SU-DHL-6 (cell line): Measurements from ENCODE around the gene RAB27B.

Source experiments
- CTCF ChIP-seq: fragments of 200-600 bp; sonication (generic); IDR thresholded peaks from one replicate; pipeline ENCODE4 v1.5.1; 2017; ENCODE audit warnings: antibody characterized with exemption, mild to moderate bottlenecking, low read length, moderate library complexity; ENCODE audit not compliant: insufficient read depth, poor library complexity, severe bottlenecking
- EZH2phosphoT487 ChIP-seq: fragments of 200-600 bp; sonication (generic), shearing (Covaris generic); conservative IDR thresholded peaks from 2 replicates; pipeline ENCODE4 v1.6.1; 2018; ENCODE audit warnings: mild to moderate bottlenecking, antibody characterized with exemption, low read length, moderate library complexity, mixed read lengths

DNA sequence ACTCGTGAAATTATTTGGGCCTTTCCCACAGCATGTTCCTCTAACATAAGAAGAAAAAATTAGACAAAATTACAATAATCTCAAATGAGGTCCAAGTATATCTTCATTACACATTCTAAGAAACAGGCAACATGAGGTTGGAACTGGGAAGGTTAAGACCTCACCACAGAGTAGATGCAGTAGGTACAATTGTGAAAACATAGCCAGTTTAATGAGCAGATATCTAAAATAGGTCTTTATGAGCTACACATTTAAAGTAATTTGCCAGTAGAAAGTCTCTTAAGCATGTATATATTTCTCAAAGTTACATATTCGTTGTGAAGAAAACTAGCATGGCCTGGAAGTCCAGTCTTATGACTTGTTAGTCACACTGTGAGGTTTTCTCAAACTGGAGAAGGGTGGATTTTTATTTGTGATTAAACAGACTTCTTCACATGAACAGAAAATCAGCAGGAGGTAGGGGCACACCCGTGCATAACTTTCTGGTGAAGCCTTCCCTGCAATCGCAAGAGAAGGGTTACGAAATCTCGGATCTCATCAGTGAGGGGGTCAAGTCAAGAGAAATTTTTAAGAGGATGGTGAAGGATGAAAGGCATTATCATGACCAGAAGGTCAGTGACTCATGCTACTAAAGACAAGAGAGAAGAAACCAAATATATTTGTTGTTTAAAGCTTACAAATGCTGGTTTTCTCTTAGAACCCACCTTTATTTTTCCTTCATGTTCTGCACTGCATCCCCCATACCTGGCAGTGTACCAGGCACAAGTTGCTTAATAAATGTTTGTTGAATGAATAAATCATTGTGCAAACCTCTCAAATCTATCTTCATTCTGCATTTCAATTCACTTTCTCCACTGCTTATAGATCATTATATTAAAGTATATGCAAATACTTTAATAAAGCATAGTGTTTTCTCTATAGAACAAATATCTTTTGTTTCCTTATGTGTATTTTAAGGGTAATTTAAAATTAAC is 5.1 kb upstream of the RAB27B start:
- no peak for TF ChIP-seq CTCF
- no peak for TF ChIP-seq EZH2phosphoT487
